K562 (cell line): ENCODE results near the gene NEDD8. TPM values are rescaled to one million over a fixed set of nuclear protein-coding genes. Genes with fewer than 3 reads are reported as not detected.

Experiments used
- BHLHE40 ChIP-seq: IDR thresholded peaks from 2 replicates; pipeline ENCODE4 v1.6.1; 2011; ENCODE audit warnings: low read length, improper control_type of control experiment
- CBX1 ChIP-seq: sonication (generic); IDR thresholded peaks from 2 replicates; pipeline ENCODE4 v1.6.1; 2016; ENCODE audit warnings: antibody characterized with exemption, low read depth, mild to moderate bottlenecking
- DPF2 ChIP-seq: fragments of 450-650 bp; IDR thresholded peaks from 2 replicates; pipeline ENCODE4 v1.6.1; 2016
- ILF3 ChIP-seq: fragments of 450-650 bp; IDR thresholded peaks from 2 replicates; pipeline ENCODE4 v1.6.1; 2018; ENCODE audit warnings: antibody characterized with exemption, mild to moderate bottlenecking, moderate library complexity, borderline replicate concordance
- KLF6 ChIP-seq: fragments of 250-450 bp; sonication (Bioruptor Pico); IDR thresholded peaks from 2 replicates; pipeline ENCODE4 v1.4.0; 2020; ENCODE audit warnings: mild to moderate bottlenecking, moderate library complexity, borderline replicate concordance
- MAZ ChIP-seq, 2 experiments: fragments of 450-650 bp in 1 of 2; sonication (generic) in 1 of 2; formaldehyde crosslinking; IDR thresholded peaks in 1 of 2; conservative IDR thresholded peaks in 1 of 2; 2 replicates each; pipeline versions ENCODE4 v1.4.0 to v1.5.0; 2020; ENCODE audit warnings: mild to moderate bottlenecking in 1 of 2, missing genetic modification reagents in 1 of 2
- MEIS2 ChIP-seq: fragments of 450-650 bp; IDR thresholded peaks from 2 replicates; pipeline ENCODE4 v1.6.1; 2014; ENCODE audit warnings: mild to moderate bottlenecking; ENCODE audit not compliant: partially characterized antibody
- NCOR1 ChIP-seq: fragments of 450-650 bp; IDR thresholded peaks from 2 replicates; pipeline ENCODE4 v1.6.1; 2016; ENCODE audit warnings: mild to moderate bottlenecking, moderate library complexity
- NEUROD1 ChIP-seq: fragments of 150-350 bp; IDR thresholded peaks from 2 replicates; pipeline ENCODE4 v1.6.1; 2014; ENCODE audit warnings: borderline replicate concordance, low read length, low read depth; ENCODE audit not compliant: partially characterized antibody
- NFE2 ChIP-seq: IDR thresholded peaks from 2 replicates; pipeline ENCODE4 v1.6.1; 2014; ENCODE audit warnings: antibody characterized with exemption, low read depth
- NFRKB ChIP-seq: fragments of 450-650 bp; IDR thresholded peaks from 2 replicates; pipeline ENCODE4 v1.6.1; 2016; ENCODE audit warnings: low read depth
- PCBP2 ChIP-seq: fragments of 200-400 bp; formaldehyde crosslinking; IDR thresholded peaks from 2 replicates; pipeline ENCODE4 v1.6.1; 2018; ENCODE audit warnings: low read length, low read depth, mild to moderate bottlenecking, moderate library complexity; ENCODE audit not compliant: poor library complexity, severe bottlenecking
- SIN3B ChIP-seq: fragments of 450-650 bp; IDR thresholded peaks from 2 replicates; pipeline ENCODE4 v1.6.1; 2017; ENCODE audit warnings: low read depth, mild to moderate bottlenecking, moderate library complexity
- SMAD3 ChIP-seq: fragments of 450-650 bp; formaldehyde crosslinking; conservative IDR thresholded peaks from 2 replicates; pipeline ENCODE4 v1.4.0; 2020; ENCODE audit warnings: mild to moderate bottlenecking
- STAG1 ChIP-seq: sonication (generic); formaldehyde crosslinking; IDR thresholded peaks from 2 replicates; pipeline ENCODE4 v1.5.0; 2020; ENCODE audit warnings: missing genetic modification reagents, borderline replicate concordance
- STAT6 ChIP-seq: sonication (generic); formaldehyde crosslinking; IDR thresholded peaks from 2 replicates; pipeline ENCODE4 v1.8.1; 2023; ENCODE audit warnings: mild to moderate bottlenecking, missing genetic modification reagents
- SUPT5H ChIP-seq: fragments of 450-650 bp; IDR thresholded peaks from 2 replicates; pipeline ENCODE4 v1.6.1; 2016
- TBL1XR1 ChIP-seq, 2 experiments: IDR thresholded peaks; 2 replicates each; pipeline ENCODE4 v1.6.1; 2012; ENCODE audit warnings: improper control_type of control experiment in 2 of 2, low read length in 2 of 2, mild to moderate bottlenecking in 1 of 2
- TEAD4 ChIP-seq, 2 experiments: sonication (generic) in 1 of 2; formaldehyde crosslinking in 1 of 2; IDR thresholded peaks; 2 replicates each; pipeline versions ENCODE4 v1.6.1 to v1.8.0; 2012 to 2022; ENCODE audit warnings: borderline replicate concordance in 1 of 2, inconsistent platforms in 1 of 2, low read length in 1 of 2, mild to moderate bottlenecking in 1 of 2, missing genetic modification reagents in 1 of 2
- polyA plus RNA-seq, 8 experiments: library from polyadenylated mRNA; depleted of rRNA in 4 of 8; stranded (reverse) in 5 of 8; unstranded in 3 of 8; fragments of >200 nt; fragmentation: Nextera tagmentation in 2 of 8; fragmentation: Illumina TruSeq in 1 of 8; extraction: Ambion mirVana in 2 of 8; extraction: Trizol in 1 of 8; gene quantifications; 2 replicates each; pipeline versions ENCODE4 v1.2.1 to v1.2.3, GENCODE V29; 2011 to 2014; ENCODE audit warnings: inconsistent platforms in 1 of 8, missing spikeins in 1 of 8
- total RNA-seq, 7 experiments: library from RNA; depleted of rRNA in 6 of 7; stranded (reverse); fragments of >200 nt in 6 of 7; fragmentation: Illumina TruSeq in 2 of 7; extraction: Trizol in 2 of 7; gene quantifications; 2 replicates each; pipeline versions ENCODE4 v1.2.1 to v1.2.3, GENCODE V29; 2011 to 2021; ENCODE audit warnings: low replicate concordance in 1 of 7
- TF ChIP-seq, protein P1 (sequence below): fragments of 450-650 bp; formaldehyde crosslinking; IDR thresholded peaks from 2 replicates; pipeline ENCODE4 v1.4.0; 2020; ENCODE audit warnings: mild to moderate bottlenecking, moderate library complexity
- TF ChIP-seq, protein P2 (sequence below): sonication (generic); formaldehyde crosslinking; IDR thresholded peaks from 2 replicates; pipeline ENCODE4 v1.5.0; 2020; ENCODE audit warnings: missing genetic modification reagents
- TF ChIP-seq, protein P3 (sequence below): sonication (generic); formaldehyde crosslinking; IDR thresholded peaks from 2 replicates; pipeline ENCODE4 v1.8.0; 2022; ENCODE audit warnings: missing genetic modification reagents, mild to moderate bottlenecking, moderate library complexity, borderline replicate concordance

Gene NEDD8
- total and polyA plus RNA-seq, 9 of the 15 experiments (the other 6 are each of a cell fraction or from before 2014, with no cell fraction given): 142 to 691 (median 260) TPM

- TF ChIP-seq MAZ (CRISPR knock-in tag; conservative IDR thresholded peaks at IDR 0.05 in 1 of 2, IDR thresholded peaks at IDR 0.05 in 1 of 2): peak; percentile 60 to 76
- TF ChIP-seq TBL1XR1 (IDR thresholded peaks at IDR 0.05; ENCODE audit: low read length in 2 of 2): peak in 1 of 2 experiments; percentile 52; a peak in 3 of 4 replicates
- peak; percentile 87 for TF ChIP-seq BHLHE40
- TF ChIP-seq PCBP2: no peak
- no peak for TF ChIP-seq STAG1 (CRISPR knock-in tag)
- TF ChIP-seq, protein P1, sequence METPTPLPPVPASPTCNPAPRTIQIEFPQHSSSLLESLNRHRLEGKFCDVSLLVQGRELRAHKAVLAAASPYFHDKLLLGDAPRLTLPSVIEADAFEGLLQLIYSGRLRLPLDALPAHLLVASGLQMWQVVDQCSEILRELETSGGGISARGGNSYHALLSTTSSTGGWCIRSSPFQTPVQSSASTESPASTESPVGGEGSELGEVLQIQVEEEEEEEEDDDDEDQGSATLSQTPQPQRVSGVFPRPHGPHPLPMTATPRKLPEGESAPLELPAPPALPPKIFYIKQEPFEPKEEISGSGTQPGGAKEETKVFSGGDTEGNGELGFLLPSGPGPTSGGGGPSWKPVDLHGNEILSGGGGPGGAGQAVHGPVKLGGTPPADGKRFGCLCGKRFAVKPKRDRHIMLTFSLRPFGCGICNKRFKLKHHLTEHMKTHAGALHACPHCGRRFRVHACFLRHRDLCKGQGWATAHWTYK (CRISPR knock-in tag): 0 out of 2 replicates have a peak, but pooled peaks have one; percentile 40
- TF ChIP-seq NFE2: peak; percentile 32; the same call in 1 of the 2 replicates
- no peak for TF ChIP-seq ILF3
- peak; percentile 57; the same call in 1 of the 2 replicates for TF ChIP-seq KLF6 (CRISPR knock-in tag)
- peak; percentile 58 for TF ChIP-seq TEAD4 (IDR thresholded peaks at IDR 0.05; ENCODE audit: low read length)
- no peak for TF ChIP-seq TEAD4 (CRISPR knock-in tag; IDR thresholded peaks at IDR 0.05; ENCODE audit: borderline replicate concordance)
- peak; percentile 76 for TF ChIP-seq SUPT5H
- TF ChIP-seq DPF2: no peak
- TF ChIP-seq NEUROD1: peak; percentile 78
- peak; percentile 17; the same call in 1 of the 2 replicates for TF ChIP-seq NCOR1
- 0 out of 2 replicates have a peak, but pooled peaks have one; percentile 17 for TF ChIP-seq SMAD3 (CRISPR knock-in tag)
- TF ChIP-seq SIN3B: no peak; the same call in 1 of the 2 replicates
- TF ChIP-seq, protein P2, sequence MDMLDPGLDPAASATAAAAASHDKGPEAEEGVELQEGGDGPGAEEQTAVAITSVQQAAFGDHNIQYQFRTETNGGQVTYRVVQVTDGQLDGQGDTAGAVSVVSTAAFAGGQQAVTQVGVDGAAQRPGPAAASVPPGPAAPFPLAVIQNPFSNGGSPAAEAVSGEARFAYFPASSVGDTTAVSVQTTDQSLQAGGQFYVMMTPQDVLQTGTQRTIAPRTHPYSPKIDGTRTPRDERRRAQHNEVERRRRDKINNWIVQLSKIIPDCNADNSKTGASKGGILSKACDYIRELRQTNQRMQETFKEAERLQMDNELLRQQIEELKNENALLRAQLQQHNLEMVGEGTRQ (CRISPR knock-in tag): peak; percentile 71
- TF ChIP-seq NFRKB: no peak; the same call in 1 of the 2 replicates
- no peak for TF ChIP-seq STAT6
- TF ChIP-seq, protein P3, sequence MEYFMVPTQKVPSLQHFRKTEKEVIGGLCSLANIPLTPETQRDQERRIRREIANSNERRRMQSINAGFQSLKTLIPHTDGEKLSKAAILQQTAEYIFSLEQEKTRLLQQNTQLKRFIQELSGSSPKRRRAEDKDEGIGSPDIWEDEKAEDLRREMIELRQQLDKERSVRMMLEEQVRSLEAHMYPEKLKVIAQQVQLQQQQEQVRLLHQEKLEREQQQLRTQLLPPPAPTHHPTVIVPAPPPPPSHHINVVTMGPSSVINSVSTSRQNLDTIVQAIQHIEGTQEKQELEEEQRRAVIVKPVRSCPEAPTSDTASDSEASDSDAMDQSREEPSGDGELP: peak; percentile 73
- peak; percentile 60; the same call in 1 of the 2 replicates for TF ChIP-seq CBX1
- TF ChIP-seq MEIS2: peak; percentile 22
Observed at GRCh38 chr14:24188251-24189058, 43.7 kb downstream of the NEDD8 start, which contains the start of gene IPO4 (continued).
